Left forelimb (tissue), 1 donor: Measurements from ENCODE around the gene CARD16.
"Not testable (repeated sequence)": the region's sequence is repeated elsewhere in the genome, so short reads cannot be mapped to it uniquely, and the experiment has no call there.

Experiments
- DNase-seq: peaks from one replicate; pipeline ENCODE4 v3.0.0-alpha.2; 2018; ENCODE audit warnings: low spot score

The CARD16 gene

DNA sequence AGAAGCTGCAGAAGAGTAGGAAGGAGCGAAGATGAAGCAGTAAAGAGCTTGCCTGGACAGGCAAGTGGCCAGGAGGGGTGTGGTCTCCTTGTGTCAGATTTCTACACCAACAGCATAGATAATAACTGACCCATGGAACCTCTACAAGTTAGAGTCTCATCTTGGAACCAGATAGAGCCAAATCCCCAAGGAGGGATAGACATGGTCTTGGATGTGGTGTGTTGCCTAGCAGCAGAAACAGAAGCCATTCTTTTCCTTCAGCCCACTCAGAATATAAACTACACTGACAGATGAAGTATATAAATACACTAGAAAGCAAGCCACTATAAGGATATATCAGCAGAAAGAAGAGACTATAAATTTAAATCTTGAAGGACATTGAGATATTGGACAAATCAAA lies 4.3 kb upstream of the CARD16 start:
- DNase-seq = no peak

DNA sequence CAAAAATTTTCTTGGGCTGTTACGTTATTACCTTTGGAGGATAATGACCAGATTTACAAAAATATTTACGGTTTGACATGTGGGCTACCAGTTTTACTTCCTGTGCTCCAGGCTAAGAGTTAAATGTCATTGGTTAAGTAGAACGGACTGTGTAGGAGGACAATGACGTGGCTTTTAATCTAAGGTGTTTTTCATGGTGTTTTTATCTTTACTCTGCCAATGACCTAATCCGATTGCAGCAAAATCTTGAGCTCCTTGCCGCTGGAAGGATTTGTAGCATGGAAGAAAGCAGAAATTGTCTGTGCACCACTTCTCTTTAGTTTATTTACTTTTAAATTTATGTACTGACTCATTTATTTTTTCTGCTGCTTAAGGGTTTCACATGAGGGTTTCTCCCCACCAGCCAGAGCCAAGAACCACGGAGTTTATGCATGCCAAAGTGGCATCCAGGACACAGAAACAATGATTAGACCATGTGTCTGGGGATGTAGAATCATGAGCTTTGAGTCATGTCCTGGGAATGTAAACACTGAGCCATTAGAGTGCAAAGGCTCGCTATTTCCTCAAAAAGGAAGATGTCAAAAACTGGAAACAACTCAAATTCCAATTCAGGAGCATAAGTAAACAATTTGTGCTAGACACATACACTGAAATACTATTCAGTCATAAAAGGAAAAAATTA lies 1.9 kb upstream of the CARD16 start:
- DNase-seq = no peak

DNA sequence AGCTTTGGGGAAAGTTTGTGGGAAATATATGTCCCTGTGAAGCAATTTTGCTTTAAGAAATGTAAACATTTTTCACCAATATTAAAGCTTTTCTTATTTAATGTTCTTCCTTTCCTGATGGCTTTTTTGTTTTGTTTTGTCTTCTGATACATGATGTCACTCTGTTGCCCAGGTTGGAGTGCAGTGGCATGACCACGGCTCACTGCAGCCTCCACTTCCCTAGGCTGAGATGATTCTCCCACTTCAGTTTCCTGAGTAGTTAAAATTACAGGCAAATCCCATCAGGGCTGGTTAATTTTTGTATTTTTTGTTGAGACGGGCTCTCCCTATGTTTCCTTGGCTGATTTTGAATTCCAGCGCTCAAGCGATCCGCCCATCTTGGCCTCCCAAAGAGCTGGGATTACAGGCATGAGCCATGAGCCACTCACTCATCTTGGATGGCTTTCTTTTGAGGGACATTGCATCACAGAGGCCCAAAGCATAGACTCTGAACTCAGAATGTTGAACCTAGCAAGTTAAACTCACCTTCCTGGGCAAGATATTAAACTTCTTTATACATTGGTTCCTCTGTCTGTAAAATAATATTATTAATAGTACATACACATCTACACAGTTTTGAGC lies 651 bp upstream of the CARD16 start:
- no peak for DNase-seq

DNA sequence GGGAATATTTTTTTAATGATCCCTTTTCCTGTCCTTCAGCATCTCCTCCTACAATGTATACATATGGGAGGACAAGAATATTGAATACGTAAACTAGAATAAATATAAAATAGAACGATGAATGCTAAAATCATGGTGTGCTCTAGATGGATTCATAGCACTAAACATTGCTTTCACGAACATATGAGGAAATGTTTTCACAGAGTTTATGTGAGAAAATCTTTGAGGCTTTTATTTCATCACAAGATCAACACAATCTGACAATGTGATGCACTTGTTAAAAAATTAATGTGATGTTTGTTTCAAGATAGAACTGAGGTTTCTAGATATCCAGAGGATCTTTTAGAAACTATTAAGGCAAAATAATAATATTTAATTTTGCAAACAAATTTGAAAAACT lies 3.0 kb downstream of the CARD16 start:
- DNase-seq = no peak

DNA sequence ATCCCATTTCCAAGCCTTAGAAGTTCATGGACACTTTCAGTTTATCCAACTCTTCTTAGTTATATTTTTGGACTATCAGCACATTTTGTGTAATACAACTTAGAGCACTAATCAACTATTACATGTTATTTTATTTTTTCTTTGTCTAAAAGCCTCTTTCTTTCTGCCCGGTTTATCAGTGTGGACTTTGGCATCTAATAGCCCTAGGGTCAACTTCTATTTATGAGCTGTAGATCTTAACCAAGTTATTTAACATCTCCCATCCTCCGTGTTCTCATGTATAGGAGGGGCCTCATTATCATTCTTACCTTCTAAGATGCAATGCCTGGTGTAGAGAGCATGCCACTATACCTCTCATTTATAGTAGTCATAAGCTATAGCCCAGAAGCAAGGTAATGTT lies 4.4 kb downstream of the CARD16 start:
- no peak for DNase-seq

DNA sequence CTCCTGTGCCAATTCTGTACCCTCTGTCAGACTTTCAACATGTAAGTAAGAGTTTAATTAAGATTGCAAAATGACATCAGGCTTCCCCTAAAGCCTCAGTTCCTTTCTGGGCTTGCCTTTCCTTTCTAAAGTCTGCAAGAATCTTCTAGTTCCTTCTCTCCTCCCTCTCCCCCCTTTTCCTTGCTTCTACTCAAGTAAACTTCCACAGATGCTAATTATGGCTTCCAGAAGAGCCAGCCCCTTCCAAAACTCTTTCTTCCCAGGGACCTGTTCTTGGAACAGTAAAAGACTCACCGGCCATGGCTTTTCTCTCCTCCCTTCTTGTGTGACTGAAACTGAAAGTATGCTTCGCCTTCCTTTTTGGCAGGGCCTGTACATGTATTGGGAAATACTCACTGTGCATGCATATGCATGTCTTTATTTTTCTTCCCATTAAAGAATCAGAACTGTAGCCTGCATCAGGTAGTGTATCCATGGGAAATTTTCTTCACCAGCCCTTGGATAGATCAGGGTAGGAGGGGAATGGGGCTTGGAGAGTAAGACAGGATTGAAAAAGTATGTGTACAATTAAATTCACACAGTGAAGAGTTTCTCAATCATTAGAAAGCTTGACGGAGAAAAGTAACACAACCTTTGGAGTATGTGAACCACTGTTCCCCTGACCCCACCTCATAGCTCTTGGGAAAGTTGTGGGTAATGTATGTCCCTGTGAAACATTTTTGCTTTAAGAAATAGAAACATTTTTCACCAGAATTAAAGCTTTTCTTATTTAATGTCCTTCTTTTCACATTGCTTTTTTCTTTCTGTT lies 10.1 kb downstream of the CARD16 start, which contains the start of gene CASP1:
TSS of gene CASP1 (minus strand) at position 332 of the 808 bp plus-strand sequence. CDS start at position 301, 31 bp downstream.
- DNase-seq = no peak

DNA sequence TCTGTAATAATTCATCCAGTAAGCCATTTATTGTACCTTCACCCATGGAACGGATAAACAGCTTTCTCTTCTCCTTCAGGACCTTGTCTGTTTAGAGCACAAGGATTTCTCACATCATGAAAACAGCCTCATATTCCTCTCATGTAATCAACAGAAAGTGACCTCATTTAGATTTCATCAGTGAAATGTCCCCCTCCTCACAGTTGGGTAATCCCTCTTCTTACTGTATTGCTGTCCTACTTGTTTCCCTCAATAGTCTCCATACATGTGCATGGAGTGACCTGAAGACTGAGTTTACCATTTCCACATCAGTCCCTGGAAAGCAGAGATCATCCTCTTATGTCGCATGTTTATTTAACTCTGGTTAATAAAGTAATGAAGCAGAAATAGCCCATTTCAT lies 10.7 kb downstream of the CARD16 start:
- not testable (repeated sequence) for DNase-seq

DNA sequence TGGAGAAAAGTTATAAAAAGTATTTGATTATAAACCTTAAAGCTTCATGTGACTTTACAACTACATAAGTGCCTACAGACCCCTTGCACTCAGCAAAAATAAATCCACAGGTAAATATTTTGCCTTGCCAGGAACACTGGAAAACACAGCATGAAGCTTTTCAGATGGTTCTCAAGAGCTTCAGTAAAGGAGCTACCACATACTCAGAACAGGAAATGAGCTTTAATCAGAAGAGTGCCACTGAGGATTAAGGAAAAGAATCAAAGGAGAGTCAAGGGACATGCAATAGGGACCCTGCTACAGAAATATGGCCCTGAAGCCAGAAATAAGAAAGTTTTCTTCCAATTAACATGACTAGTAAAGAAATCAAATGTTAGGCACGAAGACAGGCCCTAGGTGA lies 11.4 kb downstream of the CARD16 start:
- no peak for DNase-seq

DNA sequence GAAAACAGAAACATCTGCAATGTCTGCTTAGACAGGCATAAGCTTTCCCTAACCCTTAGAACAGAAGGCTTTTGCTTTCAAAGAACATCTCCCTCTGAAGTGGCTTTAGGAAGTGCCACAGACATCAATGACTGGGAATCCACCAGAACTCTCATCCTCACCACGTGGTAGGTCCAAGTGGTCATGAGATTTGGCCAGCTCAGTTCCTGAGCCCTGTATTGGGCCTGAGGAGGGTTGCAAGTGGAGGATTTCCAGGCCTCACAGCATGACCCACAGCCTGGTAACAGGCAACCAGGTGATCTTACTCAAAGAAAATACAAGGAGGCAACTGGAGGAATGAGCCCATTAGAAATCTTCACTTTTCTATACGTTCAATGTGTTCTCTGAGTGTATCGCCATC lies 11.8 kb downstream of the CARD16 start:
- DNase-seq = no peak

DNA sequence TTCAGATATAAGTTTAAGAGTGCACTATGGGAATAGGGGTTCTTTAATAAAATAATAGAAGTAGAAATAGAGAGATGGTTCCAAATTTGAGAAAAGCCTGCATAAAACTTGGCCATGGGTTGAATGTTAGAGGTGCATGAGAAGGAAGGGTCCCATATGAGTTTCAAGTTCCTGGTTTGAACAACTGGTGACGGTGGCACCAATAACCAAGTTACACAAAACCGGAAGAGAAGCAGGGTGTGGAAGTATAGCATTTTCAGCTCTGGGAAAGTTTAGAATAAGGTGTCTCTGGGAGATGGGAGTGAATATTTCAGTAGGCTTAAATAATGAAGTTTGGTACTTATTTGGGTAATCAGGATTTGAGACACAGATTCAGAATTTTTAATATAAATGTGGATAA lies 12.6 kb downstream of the CARD16 start:
- no peak for DNase-seq

DNA sequence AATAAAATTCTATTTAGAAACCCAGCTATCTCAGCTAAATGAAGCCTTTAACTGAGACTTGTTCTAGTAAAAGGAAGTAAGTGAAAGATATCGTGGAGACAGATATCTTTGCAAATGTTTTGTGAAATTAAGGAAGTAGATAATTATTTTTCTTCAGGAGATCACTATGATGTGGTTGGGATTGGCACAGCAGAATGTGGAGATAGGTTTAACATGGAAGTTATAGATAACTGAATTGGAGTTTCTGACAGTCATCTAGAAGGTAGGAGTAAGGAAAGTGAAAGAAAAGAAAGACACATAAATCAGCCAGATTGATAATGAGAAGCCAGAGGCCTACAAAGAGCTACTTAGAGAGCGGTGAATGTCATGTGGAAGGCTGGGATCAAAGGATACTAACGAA lies 17.5 kb downstream of the CARD16 start:
- DNase-seq = no peak

DNA sequence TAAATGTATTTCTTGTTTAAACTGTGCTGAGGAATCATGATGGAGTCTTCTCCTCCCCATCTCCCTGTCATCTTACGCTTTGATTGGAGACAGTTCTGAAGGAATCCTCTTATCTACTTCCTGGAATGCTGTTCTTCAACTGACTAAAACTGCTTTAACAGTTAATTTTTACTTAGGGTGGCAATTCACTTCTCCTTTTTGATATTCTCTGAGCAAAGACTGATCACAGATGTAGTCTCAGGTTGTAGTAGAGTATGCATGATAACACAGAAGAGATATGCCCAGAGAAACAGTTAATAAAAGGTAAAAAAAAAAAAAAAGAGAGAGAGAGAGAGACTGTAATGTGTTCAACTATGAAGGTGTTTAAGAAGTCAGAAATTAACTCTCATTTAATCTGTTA lies 20.7 kb downstream of the CARD16 start:
- DNase-seq = no peak

DNA sequence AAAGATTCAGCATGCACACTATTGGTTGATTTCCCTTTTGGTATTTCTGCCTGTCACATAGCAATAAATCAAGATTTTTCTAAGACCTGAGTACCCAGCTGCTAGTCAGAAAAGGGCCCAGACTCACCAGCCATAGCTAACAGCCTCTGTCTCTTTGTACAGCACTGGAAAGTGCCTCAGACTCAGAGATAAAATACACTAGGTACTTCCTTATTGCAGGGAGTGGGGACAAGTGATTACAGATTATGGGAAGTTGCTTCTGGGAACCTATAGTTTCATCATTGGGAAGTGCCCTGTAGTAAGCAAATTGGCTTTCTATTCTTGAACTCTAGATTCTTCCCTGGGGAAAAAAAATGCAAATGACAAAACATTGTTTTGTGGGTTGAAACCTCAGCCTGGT lies 22.1 kb downstream of the CARD16 start, which contains the start of gene CASP5:
TSS of gene CASP5 (minus strand) at position 166 of the 400 bp plus-strand sequence. CDS start at position 134, 32 bp downstream.
- DNase-seq = no peak

DNA sequence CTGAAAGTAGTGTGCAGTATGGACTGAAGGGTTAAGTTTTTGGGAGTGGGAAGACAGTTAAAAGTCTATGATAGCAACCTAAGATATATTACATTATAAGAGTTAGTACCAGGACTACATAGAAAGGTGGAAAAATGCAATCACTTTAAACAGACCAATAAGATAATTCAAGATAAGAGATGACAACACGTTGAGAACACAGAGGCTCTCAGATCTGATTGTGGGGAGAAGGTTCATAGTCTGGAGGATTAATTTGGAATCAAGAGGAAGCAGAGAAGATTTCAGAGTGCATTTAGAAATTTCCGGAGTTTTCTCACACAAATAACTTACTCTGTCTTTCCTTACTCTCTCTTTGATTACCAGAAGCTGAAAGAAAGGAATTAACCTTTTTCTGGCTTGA lies 22.6 kb downstream of the CARD16 start:
- DNase-seq = no peak

DNA sequence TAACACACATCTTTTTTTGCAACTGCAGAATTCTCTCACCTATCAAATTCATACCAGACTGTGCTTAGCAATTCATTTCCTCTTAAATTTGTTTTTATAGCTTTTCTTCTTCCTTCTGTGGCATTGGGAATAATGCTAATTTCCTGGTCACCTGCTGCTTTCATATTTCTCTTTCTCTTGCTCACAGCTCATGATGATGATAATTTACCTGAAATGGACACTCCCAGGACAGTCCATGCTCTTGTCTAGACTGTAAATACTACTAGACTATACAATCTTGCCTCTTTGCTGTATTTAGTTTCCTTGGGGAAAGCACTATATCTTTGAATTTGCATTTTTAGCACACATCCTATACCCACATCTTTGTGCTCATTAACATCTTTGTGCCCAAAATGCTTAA lies 37.7 kb downstream of the CARD16 start:
- DNase-seq = no peak

DNA sequence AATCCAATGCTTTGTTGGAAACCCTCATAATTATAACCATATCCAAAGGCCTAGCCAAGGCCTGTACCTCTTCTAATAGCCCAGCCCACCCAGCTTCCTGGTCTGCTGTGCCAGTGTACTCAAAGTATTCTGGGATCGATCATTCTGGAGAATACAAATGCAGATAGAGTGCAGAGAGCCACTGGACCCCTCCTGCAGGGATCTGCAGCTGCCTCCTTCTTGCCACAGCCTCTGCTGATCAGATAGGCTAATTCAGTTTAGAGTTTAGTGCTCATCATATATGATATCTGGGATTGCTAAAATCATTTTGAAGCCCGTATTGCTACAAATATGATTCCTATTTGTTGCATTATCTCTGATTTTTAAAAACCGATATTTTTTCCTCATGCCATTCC lies 39.7 kb downstream of the CARD16 start:
- DNase-seq = no peak

DNA sequence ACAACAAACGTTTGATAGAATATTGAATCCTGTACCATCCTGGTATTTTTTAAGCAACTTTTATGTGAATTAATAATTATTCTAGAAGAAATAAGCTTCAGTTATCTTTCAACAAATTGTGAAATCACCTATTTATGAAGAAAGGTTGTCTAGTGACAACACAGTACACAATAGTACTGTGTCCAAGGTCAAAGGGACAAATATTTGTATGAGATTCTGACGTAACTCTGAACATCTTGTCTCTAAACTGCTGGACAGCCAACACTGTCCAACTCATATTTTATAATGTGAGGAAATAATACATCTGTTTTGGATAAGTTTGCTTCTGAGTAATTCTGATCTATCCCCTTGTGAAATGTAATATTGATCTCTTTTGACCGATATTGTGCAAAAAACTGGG lies 41.1 kb downstream of the CARD16 start:
- no peak for DNase-seq

DNA sequence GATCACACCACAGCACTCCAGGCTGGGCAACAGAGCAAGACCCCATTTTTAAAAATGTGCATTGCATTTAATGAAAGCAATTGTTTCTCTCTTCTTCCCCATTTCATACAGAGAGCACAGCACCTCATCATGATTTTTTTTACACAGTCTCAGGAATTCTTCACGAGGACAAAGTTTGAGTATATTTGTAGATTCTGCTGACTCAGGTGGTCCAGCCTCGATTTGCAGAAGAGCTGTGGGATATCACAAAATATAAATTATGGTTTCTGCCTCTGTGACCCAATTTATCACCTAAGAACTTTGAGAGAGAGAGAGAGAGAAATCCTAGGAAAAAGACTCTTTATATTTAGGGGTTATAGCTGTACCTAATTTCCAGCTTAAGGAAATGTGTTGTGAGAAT lies 42.0 kb downstream of the CARD16 start:
- no peak for DNase-seq

DNA sequence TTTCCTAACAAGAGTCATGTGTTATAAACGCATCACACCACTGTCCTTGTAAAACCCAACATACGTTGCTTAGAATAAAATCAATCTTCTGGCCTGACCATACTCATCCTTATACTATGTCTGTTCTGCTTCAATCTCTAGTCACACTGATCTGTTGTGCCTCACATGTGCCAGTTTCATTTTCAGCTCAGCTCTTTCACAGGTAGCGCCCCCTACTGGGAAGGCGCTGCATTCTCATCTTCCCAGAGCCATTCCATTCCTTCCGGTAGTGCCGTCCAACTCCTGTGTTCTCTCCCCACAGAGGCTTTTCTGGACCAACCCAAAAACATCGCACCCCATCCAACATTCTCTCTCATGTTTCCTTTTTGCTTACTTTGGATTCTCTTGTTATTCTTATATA lies 44.3 kb downstream of the CARD16 start:
- DNase-seq = no peak

DNA sequence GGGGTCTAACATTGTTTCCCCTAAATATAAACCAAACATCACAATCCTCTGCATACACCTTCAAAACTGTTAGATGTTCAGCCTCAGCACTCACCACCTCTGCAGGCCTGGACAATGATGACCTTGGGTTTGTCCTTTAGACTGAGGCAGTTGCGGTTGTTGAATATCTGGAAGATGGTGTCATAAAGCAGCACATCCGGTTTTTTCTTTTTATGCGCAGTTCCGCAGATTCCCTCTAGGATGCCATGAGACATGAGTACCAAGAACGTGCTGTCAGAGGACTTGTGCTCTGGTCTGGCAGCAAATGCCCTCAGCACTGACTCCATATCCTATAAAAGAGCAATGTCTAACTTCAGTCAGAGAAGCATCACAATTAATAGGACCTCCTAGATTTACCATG lies 45.0 kb downstream of the CARD16 start:
- DNase-seq = no peak

DNA sequence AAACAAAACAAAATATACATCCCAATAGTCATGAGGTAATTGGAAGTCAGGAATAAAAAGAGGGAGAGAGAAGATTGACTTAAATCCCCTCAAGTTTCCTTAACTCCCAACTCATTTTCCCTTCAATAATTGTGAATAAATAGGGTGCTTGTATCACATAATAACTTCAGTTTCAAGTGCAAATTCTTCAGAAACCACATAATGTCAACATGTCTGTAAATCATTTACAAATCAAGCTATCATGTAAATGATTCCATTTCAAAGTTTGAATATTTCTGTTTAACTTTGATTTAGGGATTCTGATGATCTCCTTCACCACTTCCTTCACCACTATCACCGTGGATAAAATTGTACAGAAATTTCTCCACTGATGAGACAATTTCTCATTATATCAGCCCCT lies 45.4 kb downstream of the CARD16 start:
- DNase-seq = no peak

DNA sequence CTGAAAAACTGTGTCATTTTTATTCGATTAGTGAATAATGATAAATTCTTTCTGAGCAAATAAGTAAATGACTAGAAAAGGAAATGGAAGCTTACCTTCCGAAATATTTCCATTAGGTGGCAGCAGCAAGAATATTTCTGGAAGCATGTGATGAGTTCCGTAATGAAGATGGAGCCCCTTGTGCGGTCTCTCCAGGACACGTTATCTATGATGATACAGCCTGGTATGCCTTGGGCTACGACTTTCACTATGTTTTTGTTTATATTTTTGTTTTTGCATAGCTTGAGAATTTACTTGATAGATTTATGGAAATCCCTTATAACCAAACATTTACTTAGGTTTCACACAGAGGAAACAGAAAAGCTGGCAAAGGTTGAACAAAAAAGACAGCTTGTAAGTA lies 47.8 kb downstream of the CARD16 start:
- no peak for DNase-seq

DNA sequence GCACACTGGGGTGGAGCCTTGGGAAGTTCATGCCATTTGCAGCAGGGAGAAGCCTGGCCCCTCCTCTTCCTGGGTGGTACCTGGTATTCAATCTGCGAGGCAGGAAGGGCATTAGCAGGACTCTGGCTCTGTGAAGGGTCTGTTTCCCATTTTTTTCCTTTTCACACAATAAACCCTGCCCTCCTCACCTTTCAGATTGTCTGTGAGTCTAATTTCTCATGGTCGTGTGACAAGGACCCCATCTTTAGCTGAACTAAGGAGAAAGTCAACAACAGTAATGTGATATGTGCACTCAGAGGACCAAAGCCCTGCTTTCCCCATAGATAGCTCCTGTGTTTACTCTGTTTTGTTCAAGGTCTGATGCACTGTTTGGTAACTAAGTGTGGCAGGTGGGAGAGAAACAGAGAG lies 50.1 kb downstream of the CARD16 start:
- no peak for DNase-seq
